Neuronal stem cell (in vitro differentiated cells): Measurements from ENCODE around the gene RIN3.

Experiments
- DNase-seq: peaks from one replicate; pipeline ENCODE4 v3.0.0-alpha.2; 2013; ENCODE audit warnings: low spot score
- H2AFZ ChIP-seq: one replicate; pipeline ENCODE4 v1.6.1; 2013; ENCODE audit warnings: mild to moderate bottlenecking, low read length, inconsistent platforms
- H2AK5ac ChIP-seq: 2 replicates; pipeline ENCODE4 v1.6.1; 2013; ENCODE audit warnings: low read depth, mild to moderate bottlenecking, inconsistent platforms, low read length, moderate library complexity, mixed read lengths
- H2BK120ac ChIP-seq: 2 replicates; pipeline ENCODE4 v1.6.1; 2013; ENCODE audit warnings: low read depth, mild to moderate bottlenecking, inconsistent platforms, low read length, moderate library complexity, mixed read lengths
- H2BK12ac ChIP-seq: one replicate; pipeline ENCODE4 v1.6.1; 2013; ENCODE audit warnings: low read length, inconsistent platforms
- H2BK15ac ChIP-seq: 2 replicates; pipeline ENCODE4 v1.6.1; 2013; ENCODE audit warnings: mild to moderate bottlenecking, low read length, inconsistent platforms, mixed read lengths
- H2BK5ac ChIP-seq: one replicate; pipeline ENCODE4 v1.6.1; 2013; ENCODE audit warnings: inconsistent platforms, mild to moderate bottlenecking, low read length, moderate library complexity
- H3K14ac ChIP-seq: one replicate; pipeline ENCODE4 v1.6.1; 2013; ENCODE audit warnings: low read length, inconsistent platforms
- H3K18ac ChIP-seq: 2 replicates; pipeline ENCODE4 v1.6.1; 2013; ENCODE audit warnings: low read length, inconsistent platforms
- H3K23ac ChIP-seq: 2 replicates; pipeline ENCODE4 v1.6.1; 2013; ENCODE audit warnings: low read depth, mild to moderate bottlenecking, mixed read lengths, low read length, inconsistent platforms; ENCODE audit not compliant: poor library complexity
- H3K27ac ChIP-seq: replicated peaks from 3 replicates; pipeline ENCODE4 v1.5.1; 2013; ENCODE audit warnings: low read length, inconsistent platforms
- H3K27me3 ChIP-seq, 3 experiments: 2 replicates each; pipeline ENCODE4 v1.6.1; 2013; ENCODE audit warnings: low read length in 3 of 3, mild to moderate bottlenecking in 2 of 3, inconsistent platforms in 1 of 3, low read depth in 1 of 3, mixed read lengths in 1 of 3, moderate library complexity in 1 of 3; ENCODE audit not compliant: control insufficient read depth in 3 of 3, insufficient read depth in 3 of 3
- H3K36me3 ChIP-seq, 2 donors: replicated peaks in 1 of 2; 2 replicates each; pipeline ENCODE4 v1.6.1; 2013; ENCODE audit warnings: low read length in 2 of 2; ENCODE audit not compliant: control insufficient read depth in 2 of 2, insufficient read depth in 2 of 2
- H3K4ac ChIP-seq: 2 replicates; pipeline ENCODE4 v1.6.1; 2013; ENCODE audit warnings: inconsistent platforms, mild to moderate bottlenecking, low read length, moderate library complexity
- H3K4me1 ChIP-seq, 2 donors: 1 replicate in 1 of 2; 2 replicates in 1 of 2; pipeline ENCODE4 v1.6.1; 2013; ENCODE audit warnings: low read length in 2 of 2, low read depth in 1 of 2; ENCODE audit not compliant: control insufficient read depth in 2 of 2, insufficient read depth in 1 of 2
- H3K4me2 ChIP-seq: one replicate; pipeline ENCODE4 v1.6.1; 2013; ENCODE audit warnings: mild to moderate bottlenecking, low read length, inconsistent platforms; ENCODE audit not compliant: insufficient read depth, poor library complexity, severe bottlenecking
- H3K4me3 ChIP-seq, 2 donors: 2 replicates each; pipeline ENCODE4 v1.5.1; 2013; ENCODE audit warnings: low read length in 2 of 2, mild to moderate bottlenecking in 2 of 2, inconsistent platforms in 1 of 2, moderate library complexity in 1 of 2
- H3K79me1 ChIP-seq: one replicate; pipeline ENCODE4 v1.6.1; 2013; ENCODE audit warnings: low read depth, mild to moderate bottlenecking, inconsistent platforms, low read length, moderate library complexity
- H3K9ac ChIP-seq: one replicate; pipeline ENCODE4 v1.6.1; 2013; ENCODE audit warnings: mild to moderate bottlenecking, low read depth, low read length, inconsistent platforms; ENCODE audit not compliant: poor library complexity
- H3K9me3 ChIP-seq, 2 donors: replicated peaks in 1 of 2; 2 replicates each; pipeline versions ENCODE3 to v1.6.1; 2013; ENCODE audit warnings: low read length in 2 of 2, mild to moderate bottlenecking in 2 of 2, inconsistent platforms in 1 of 2, low read depth in 1 of 2, mixed read lengths in 1 of 2, moderate library complexity in 1 of 2; ENCODE audit not compliant: control insufficient read depth in 2 of 2, insufficient read depth in 1 of 2
- H4K8ac ChIP-seq: one replicate; pipeline ENCODE4 v1.6.1; 2013; ENCODE audit warnings: low read depth, mild to moderate bottlenecking, inconsistent platforms, low read length, moderate library complexity
- H4K91ac ChIP-seq: one replicate; pipeline ENCODE4 v1.6.1; 2013; ENCODE audit warnings: low read length, low read depth, mild to moderate bottlenecking, inconsistent platforms; ENCODE audit not compliant: poor library complexity
- WGBS, 2 donors: extraction: QIAGEN DNeasy Blood & Tissue Kit; methylation state at CpG; one replicate each; pipeline ENCODE4 v1.1.7; 2013; ENCODE audit warnings: missing lambda C conversion rate in 2 of 2, mixed read lengths in 1 of 2; ENCODE audit not compliant: insufficient read length in 2 of 2, insufficient replicate concordance in 1 of 2; ENCODE audit errors: extremely low coverage in 2 of 2; 5-methylcytosine and 5-hydroxymethylcytosine counted together

RIN3 gene

DNA sequence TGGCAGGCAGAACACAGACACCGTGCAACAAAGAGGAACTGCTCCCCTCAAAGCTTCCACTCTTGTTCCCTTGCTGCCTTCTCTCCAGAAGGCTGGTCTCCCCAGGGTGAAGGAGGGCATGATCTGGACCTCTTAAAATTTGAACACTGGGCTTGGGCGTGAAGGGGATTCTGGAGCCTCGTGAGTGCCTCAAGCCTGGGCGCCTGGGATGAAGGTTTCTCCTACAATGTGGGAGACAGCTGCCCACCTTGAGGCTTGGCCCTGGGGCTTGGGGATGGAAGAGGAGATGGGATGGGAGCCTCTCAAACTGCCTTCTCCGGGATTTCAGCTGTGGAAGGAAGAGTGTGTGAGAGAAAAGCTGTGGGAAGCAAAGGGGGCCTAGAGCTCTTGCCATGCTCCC, 7.8 kb upstream of the RIN3 start:
- Histone ChIP-seq H2BK120ac (no peak overlapping the region), H3K23ac (no peak overlapping the region), H4K91ac (no peak overlapping the region), H3K4me3 (no peak overlapping the region), H3K27ac (no peak overlapping the region), H3K4me2 (no peak overlapping the region), H3K36me3 (no peaks in the 10 kb centered on the region), H2BK12ac (no peak overlapping the region), H2BK5ac (no peak overlapping the region), H3K18ac (peak overlapping the region; percentile 29), H2BK15ac (no peak overlapping the region), H4K8ac (no peak overlapping the region), H3K79me1 (no peaks in the 10 kb centered on the region), H3K4ac (no peak overlapping the region), H2AFZ (no peak overlapping the region), H3K14ac (no peak overlapping the region), H3K4me1 (peaks cover 0 to under 1% of the 10 kb centered on the region in 2 donors), H3K9ac (no peak overlapping the region), H2AK5ac (peak overlapping the region; percentile 30), H3K27me3 (peaks cover 0 to 9% (median 0%) of the 10 kb centered on the region in 3 experiments), H3K9me3 (no peaks in the 10 kb centered on the region)
- WGBS, 2 donors, result no CpG with 5 or more reads among the region's 5 CpGs
- DNase-seq, result no peak

GRCh38 chr14:92506231-92506630, 7.3 kb upstream of the RIN3 start:
- Histone ChIP-seq H3K79me1 (no peaks in the 10 kb centered on the region), H3K4me1 (no peaks in the 10 kb centered on the region)

GRCh38 chr14:92507174-92507768, 6.3 kb upstream of the RIN3 start:
- Histone ChIP-seq H2BK120ac (no peak overlapping the region), H3K23ac (no peak overlapping the region), H3K36me3 (no peaks in the 10 kb centered on the region), H2AFZ (no peak overlapping the region), H3K18ac (no peak overlapping the region), H2AK5ac (no peak overlapping the region), H3K79me1 (no peaks in the 10 kb centered on the region), H4K91ac (no peak overlapping the region), H3K14ac (no peak overlapping the region), H3K27me3 (peaks cover 0 to 9% (median 0%) of the 10 kb centered on the region in 3 experiments), H3K4me2 (no peak overlapping the region), H3K9me3 (no peaks in the 10 kb centered on the region), H4K8ac (no peak overlapping the region), H3K4me3 (no peak overlapping the region), H2BK12ac (no peak overlapping the region), H3K4me1 (no peaks in the 10 kb centered on the region), H3K9ac (peak overlapping the region; percentile 25), H3K27ac (no peak overlapping the region), H2BK5ac (no peak overlapping the region), H3K4ac (no peak overlapping the region), H2BK15ac (no peak overlapping the region)
- no CpG with 5 or more reads among the region's 4 CpGs for WGBS, 2 donors
- DNase-seq, result no peak

More at GRCh38 chr14:92506231-92506630, 7.3 kb upstream of the RIN3 start:
- H2BK120ac ChIP-seq, result no peak overlapping the region
- WGBS, 2 donors, result no CpG with 5 or more reads among the region's 3 CpGs
- H2BK5ac ChIP-seq, result no peak overlapping the region
- no peak overlapping the region for H2AK5ac ChIP-seq
- no peak overlapping the region for H4K8ac ChIP-seq
- no peak overlapping the region for H3K4me2 ChIP-seq
- H3K14ac ChIP-seq, result no peak overlapping the region
- H3K27me3 ChIP-seq, result peaks cover 0 to 9% (median 0%) of the 10 kb centered on the region in 3 experiments
- DNase-seq, result no peak
- H3K4me3 ChIP-seq, result no peak overlapping the region
- H2AFZ ChIP-seq, result no peak overlapping the region
- H3K18ac ChIP-seq, result no peak overlapping the region
- H3K36me3 ChIP-seq, result no peaks in the 10 kb centered on the region
- H4K91ac ChIP-seq, result no peak overlapping the region
- H3K27ac ChIP-seq, result no peak overlapping the region
- no peak overlapping the region for H3K23ac ChIP-seq
- H3K9ac ChIP-seq, result no peak overlapping the region
- no peaks in the 10 kb centered on the region for H3K9me3 ChIP-seq
- no peak overlapping the region for H3K4ac ChIP-seq
- H2BK15ac ChIP-seq, result no peak overlapping the region
- no peak overlapping the region for H2BK12ac ChIP-seq

GRCh38 chr14:92510972-92511371, 2.6 kb upstream of the RIN3 start:
- Histone ChIP-seq H3K23ac (no peak overlapping the region), H3K9ac (no peak overlapping the region), H3K9me3 (no peaks in the 10 kb centered on the region), H4K8ac (no peak overlapping the region), H2BK15ac (no peak overlapping the region), H3K18ac (no peak overlapping the region), H2AK5ac (no peak overlapping the region), H3K14ac (no peak overlapping the region), H3K27ac (no peak overlapping the region), H3K36me3 (no peaks in the 10 kb centered on the region), H2BK12ac (no peak overlapping the region), H2BK5ac (no peak overlapping the region), H3K4me1 (peaks cover 1 to 3% of the 10 kb centered on the region in 2 donors), H4K91ac (no peak overlapping the region), H3K4me3 (no peak overlapping the region), H3K4ac (no peak overlapping the region), H2AFZ (peak overlapping the region; percentile 67), H2BK120ac (no peak overlapping the region), H3K27me3 (peaks cover 5 to 30% (median 7%) of the 10 kb centered on the region in 3 experiments), H3K79me1 (no peaks in the 10 kb centered on the region), H3K4me2 (no peak overlapping the region)
- WGBS, 2 donors, result no CpG with 5 or more reads among the region's 2 CpGs
- DNase-seq, result no peak
